ENCODE results near the gene CEACAM3.

The CEACAM3 gene

DNA sequence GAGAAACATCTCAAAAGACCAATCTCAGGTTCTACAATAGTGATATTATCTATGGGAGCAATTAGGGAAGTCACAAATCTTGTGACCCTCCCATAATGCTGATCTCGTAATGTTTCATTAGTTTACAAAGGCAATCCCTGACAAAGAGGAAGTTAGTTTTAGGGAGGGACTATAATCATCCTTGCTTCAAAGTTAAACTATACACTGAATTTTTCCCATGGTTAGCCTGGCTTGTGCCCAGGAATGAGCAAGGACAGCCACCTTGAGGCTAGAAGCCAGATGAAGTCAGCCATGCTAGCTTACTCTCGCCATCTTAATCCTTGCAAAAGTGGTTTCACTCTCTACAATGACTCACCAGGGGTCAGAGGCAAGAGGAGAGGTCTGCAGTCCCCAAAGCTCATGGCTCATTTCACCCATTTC, 5.4 kb downstream of the CEACAM3 start:
- TF ChIP-seq, protein P1, sequence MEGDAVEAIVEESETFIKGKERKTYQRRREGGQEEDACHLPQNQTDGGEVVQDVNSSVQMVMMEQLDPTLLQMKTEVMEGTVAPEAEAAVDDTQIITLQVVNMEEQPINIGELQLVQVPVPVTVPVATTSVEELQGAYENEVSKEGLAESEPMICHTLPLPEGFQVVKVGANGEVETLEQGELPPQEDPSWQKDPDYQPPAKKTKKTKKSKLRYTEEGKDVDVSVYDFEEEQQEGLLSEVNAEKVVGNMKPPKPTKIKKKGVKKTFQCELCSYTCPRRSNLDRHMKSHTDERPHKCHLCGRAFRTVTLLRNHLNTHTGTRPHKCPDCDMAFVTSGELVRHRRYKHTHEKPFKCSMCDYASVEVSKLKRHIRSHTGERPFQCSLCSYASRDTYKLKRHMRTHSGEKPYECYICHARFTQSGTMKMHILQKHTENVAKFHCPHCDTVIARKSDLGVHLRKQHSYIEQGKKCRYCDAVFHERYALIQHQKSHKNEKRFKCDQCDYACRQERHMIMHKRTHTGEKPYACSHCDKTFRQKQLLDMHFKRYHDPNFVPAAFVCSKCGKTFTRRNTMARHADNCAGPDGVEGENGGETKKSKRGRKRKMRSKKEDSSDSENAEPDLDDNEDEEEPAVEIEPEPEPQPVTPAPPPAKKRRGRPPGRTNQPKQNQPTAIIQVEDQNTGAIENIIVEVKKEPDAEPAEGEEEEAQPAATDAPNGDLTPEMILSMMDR (IDR thresholded peaks at IDR 0.05; ENCODE audit: control extremely low read depth, extremely low read depth, low read depth, missing control alignments): no peak
- no peak for DNase-seq (ENCODE audit: extremely low spot score)
- CTCF ChIA-PET: interaction anchor here (1.0 to 2.2 kb wide), 5 partner anchors 9 to 25 kb away, joined by 3 to 11 read pairs (median 3); no protein-coding TSS in a partner anchor
- POLR2A ChIA-PET: no interaction called here

DNA sequence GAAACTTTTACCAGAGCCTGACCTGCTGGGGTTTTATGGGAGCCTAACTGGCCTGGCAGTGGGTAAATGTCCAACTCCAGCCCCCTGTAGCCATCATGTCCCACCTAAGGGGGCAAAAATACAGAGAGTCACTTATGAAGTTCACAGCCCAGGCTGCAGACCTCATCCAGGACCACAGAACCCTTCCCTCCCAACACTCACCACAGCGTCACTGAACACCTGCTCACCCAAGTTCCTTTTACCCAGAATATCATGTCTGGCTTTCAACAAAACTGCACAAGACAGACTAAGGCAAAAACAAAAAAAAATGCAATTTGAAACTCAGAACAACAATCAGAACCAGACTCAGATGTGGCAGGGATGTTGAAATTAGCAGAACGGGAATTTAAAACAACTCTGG, 6.4 kb downstream of the CEACAM3 start:
- POLR2A ChIA-PET: no interaction called here
- DNase-seq (ENCODE audit: extremely low spot score): no peak
- CTCF ChIA-PET: interaction anchor here (1.0 to 2.2 kb wide), 5 partner anchors 8 to 24 kb away, joined by 3 to 11 read pairs (median 6); no protein-coding TSS in a partner anchor
- TF ChIP-seq, protein P1 (IDR thresholded peaks at IDR 0.05; ENCODE audit: control extremely low read depth, extremely low read depth, low read depth, missing control alignments): no peak

DNA sequence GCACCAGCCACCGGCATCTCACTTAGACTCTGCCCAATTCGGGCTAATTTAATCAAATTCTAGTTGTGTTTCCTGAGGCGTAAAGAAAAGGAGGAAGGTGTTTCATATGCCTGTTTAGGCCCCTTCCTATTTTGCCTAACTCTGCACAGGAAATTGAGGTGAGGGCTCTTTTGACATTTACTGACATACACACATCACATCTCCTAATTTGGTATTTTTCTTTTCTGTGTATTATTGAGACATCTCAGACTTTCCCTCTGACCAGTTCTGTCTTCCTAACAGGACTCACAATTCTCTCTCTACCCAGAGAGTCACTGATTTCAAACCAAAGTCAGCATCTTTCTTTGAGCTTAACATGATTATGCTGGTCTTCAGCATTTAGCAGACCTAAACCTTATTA, 7.9 kb downstream of the CEACAM3 start:
- CTCF ChIA-PET: interaction anchor here (0.5 to 1.8 kb wide), 2 partner anchors 10 to 29 kb away, joined by 3 to 9 read pairs; no protein-coding TSS in a partner anchor
- POLR2A ChIA-PET: no interaction called here
- DNase-seq (ENCODE audit: extremely low spot score): no peak
- TF ChIP-seq, protein P1 (IDR thresholded peaks at IDR 0.05; ENCODE audit: control extremely low read depth, extremely low read depth, low read depth, missing control alignments): no peak

DNA sequence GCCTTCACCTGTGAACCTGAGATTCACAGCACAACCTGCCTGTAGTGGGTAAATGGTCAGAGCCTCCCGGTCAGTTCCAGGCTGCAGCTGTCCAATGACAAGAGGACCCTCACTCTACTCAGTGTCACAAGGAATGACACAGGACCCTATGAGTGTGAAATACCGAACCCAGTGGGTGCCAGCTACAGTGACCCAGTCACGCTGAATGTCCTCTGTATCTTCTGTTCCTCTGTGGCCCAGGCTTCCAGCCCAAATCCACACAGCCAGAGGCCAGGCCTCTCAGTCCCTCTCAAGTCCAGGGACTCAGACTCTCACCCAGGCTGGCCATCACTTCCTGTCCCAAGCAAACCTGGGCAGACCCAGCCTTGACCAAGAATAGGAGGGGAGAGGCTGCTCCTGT, 10.8 kb downstream of the CEACAM3 start:
- TF ChIP-seq, protein P1 (IDR thresholded peaks at IDR 0.05; ENCODE audit: control extremely low read depth, extremely low read depth, low read depth, missing control alignments): no peak
- CTCF ChIA-PET: interaction anchor here (0.9 to 1.0 kb wide), 2 partner anchors 12 to 13 kb away, joined by 7 to 8 read pairs; no protein-coding TSS in a partner anchor
- POLR2A ChIA-PET: no interaction called here
- DNase-seq (ENCODE audit: extremely low spot score): no peak

DNA sequence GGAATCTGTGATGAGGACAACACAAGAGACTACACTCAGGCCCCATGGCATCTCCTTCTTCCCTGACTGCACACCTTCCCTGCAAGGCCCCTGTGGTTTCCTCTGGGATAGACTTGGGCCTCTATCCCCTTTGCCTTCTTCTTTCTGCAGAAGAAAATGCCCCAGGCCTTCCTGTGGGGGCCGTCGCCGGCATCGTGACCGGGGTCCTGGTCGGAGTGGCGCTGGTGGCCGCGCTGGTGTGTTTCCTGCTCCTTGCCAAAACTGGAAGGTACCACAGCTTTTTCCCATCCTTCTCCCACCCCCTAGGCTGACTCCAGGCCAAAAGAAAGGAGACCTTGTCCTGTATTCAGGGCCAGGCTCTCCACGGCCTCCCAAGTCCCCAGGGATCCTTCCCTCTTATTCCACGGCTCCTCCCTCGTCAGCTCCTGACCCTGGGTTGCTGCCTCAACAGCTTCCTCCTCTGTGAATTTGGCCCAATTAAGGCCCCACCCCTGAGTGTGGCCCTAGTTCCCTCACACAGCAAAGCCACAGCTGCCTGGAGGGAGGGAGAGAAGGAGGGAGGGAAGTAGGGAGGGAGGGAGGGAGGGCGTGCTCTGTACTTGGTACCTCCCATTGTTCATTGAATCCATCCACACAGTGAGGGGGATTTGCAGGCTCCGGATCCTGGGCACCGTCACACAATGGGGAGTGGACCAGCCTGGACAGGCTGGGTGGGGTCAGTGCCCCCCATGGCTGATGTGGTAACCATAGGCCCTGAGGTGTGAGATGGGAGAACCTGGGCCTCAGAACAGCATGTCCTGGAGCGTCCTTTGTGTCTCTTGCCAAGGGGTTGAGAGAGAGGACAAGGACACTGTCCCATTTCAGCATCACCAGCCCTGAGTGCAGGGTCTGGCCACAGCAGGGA, 12.5 kb downstream of the CEACAM3 start:
- DNase-seq (ENCODE audit: extremely low spot score): no peak
- POLR2A ChIA-PET: no interaction called here

DNA sequence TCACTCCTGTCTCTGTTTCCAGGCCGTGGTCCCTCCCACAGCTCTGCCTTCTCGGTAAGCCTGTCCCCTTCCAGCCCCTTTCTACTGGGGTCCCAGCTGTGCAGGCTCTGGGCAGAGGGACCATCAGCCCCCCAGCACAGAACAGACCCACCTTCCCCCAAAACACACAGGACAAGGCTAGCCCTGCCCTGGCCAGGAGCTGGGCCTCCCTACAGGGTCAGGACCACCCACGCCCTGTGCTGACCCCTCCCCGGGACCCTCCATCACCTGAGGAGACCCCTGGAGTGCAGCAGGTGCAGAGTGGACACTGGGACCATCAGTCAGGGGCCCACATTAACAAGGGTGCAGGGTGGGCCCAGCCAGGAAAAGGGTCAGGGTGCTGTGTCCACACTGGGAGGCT, 13.9 kb downstream of the CEACAM3 start:
- TF ChIP-seq, protein P1 (IDR thresholded peaks at IDR 0.05; ENCODE audit: control extremely low read depth, extremely low read depth, low read depth, missing control alignments): no peak
- DNase-seq (ENCODE audit: extremely low spot score): no peak
- ChIA-PET CTCF (interaction anchor here (1.2 to 5.0 kb wide), 4 partner anchors 10 to 225 kb away, joined by 4 to 44 read pairs (median 6); partner anchors contain the start of gene CEACAM3), POLR2A (no interaction called here)

More for the DNA sequence above, 12.5 kb downstream of the CEACAM3 start:
- TF ChIP-seq, protein P1 (IDR thresholded peaks at IDR 0.05; ENCODE audit: control extremely low read depth, extremely low read depth, low read depth, missing control alignments): no peak
- CTCF ChIA-PET: no interaction called here

All from GM10248 (cell line).